Measurements from ENCODE around the gene GNAS. TPM values are rescaled to one million over a fixed set of nuclear protein-coding genes. Genes with fewer than 3 reads are reported as not detected.

Gene GNAS
- total RNA-seq, 1 experiment from 2014 or later = 344 TPM

DNA sequence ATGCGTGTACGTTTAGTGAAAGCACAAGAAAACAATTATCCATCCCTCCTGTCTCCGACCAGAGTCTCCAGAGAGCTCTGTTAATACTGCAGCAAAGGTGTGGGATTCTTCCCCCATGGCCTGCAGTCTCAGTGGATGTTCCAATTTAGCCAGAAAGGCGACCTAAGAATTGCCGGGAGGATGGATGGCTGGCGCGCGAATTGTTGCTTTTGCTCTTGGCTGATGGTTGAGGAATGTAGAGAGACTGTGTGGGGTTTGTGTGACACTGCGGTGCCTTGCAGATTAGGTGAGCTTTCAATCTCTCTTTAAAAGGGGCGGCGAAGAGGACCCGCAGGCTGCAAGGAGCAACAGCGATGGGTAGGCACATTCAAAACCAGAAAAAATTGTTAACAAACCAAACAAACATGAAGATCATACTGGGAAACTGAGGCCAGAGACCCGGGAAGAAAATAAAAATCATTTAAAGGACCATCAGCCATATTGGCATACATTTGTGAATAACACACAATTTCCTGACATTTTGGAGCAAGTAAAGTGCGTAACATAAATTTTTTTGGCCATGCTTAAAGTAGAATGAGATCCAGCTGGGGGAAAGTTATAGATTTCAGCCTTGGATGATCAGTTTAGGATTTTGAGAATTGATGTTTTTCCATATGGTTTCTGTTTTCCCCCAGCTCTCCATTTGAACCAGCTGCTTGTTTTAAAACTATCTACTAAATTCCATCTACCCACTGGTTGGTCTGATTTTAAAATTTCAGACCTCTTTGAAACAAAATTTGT is 46.3 kb downstream of the GNAS start:
- no peak for DNase-seq (ENCODE audit: low read depth)

DNA sequence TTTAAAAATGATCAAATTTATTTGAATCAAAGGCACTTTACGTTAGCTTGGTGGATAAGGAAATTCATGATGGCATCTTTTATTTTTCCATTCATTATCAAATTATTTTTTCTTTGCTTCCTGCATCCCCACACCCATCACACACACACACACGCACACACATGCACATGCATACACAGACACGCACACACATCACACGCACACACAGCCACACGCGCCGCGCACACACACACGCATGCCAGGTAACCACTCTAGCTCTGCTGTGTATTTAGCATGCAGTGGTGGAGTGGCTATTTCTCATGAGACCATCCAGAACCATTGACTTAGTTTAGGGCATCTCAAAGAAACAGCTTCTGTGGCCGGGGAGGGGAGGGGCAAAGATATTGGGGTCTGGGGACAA is 47.0 kb downstream of the GNAS start:
- DNase-seq (ENCODE audit: low read depth) = no peak

DNA sequence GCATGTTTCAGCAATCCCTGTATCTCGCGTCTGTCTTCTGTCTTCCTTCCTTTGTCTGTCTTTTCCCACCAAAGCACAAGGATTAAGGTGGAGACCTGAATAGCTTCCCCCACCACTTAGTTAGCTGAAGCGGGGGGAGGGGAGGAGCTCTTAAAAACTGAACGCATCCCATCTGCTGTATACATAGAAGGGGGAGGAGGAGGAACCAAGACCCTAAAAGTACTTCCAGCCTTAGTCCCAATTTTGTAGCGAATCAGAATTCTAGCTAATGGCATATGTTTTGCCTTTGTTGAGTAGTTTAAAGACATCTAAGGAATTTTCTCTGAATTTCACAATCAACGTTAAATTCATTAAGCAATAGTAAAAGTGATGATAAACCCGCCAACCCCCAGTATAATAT is 47.9 kb downstream of the GNAS start:
- no peak for DNase-seq (ENCODE audit: low read depth)

DNA sequence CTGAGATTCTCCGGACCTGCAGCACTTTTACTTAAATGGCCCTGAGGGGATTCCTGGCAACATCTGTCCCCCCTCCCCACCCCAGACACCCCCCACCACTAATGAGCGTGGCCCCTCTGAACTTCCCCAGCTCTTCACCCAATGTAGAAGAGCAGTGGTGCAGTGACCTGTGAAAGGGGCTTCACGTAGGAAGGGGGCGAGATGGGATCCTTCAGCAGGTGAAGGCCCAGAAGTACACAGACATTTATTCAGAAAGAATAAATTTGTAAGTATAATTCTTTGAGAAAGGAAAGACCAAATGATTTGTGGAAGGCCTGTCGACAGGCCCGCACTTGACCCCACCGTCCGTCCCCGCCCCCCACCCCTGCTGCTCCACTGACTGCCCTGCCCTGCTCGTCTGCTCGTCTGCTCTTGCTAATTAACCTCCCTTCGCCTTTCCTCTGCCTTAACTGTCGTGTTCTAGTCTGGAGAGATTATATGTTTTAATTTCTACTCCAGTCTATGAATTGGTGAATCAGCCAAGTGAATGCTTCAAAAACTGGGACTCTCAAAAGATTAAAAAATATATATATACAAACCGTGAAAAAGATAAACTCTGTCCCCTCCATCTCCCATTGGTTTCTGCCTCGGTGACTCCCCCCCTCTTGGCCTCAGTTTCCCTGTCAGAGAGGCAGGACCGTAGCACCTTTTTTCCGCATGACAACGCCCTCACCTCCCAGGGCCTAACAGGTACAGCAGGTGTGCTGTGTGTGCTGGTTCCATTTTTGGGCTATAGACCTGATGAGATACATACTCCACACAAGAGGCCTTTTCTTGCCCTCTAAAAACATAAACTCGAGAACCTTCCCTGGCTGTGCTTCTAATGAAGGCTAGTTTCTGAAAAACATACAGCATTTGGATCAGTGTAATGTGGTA is 49.2 kb downstream of the GNAS start:
- DNase-seq (ENCODE audit: low read depth) = no peak

- DNase-seq (ENCODE audit: low read depth) = no peak
Measured at GRCh38 chr20:58903614-58904013, 51.1 kb downstream of the GNAS start.

DNA sequence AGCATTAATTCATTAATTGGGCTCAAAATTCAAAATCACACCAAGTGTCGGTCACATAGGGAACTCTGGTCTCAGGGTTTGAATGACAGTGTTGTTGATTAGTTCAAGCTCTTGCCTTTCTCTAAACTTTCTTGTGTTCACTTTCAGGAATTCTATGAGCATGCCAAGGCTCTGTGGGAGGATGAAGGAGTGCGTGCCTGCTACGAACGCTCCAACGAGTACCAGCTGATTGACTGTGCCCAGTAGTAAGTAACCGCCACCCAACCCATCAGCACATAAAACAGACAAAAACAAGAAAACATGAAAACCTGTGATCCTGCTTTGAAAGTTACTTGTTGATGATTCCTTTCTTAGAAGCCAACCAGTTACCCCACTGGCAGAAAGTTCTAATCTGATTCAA is 52.7 kb downstream of the GNAS start:
- no peak for DNase-seq (ENCODE audit: low read depth)

- no peak for DNase-seq (ENCODE audit: low read depth)
Measured at GRCh38 chr20:58906111-58906510, 53.6 kb downstream of the GNAS start.

DNA sequence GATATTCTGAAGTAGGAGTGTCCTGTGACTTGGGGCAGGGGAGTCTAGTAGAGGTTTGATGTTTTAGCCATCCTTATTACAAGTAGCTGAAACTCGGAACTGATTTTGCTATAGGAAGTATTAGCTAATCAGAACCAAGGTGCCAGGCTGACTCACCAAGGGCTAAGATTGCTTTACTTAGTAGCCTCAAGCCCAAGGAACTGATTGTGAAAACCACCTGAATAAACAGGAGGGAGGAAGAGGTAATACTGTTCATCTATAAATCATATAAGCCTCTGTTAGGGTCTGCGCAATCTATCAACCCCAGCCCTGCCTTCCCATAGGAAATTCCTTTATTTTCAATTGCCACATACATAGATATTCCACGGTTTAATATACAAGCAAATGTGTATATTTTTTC is 54.4 kb downstream of the GNAS start:
- DNase-seq (ENCODE audit: low read depth) = peak; percentile 30

GRCh38 chr20:58907320-58908137 is 55.0 kb downstream of the GNAS start:
- DNase-seq (ENCODE audit: low read depth) = peak; percentile 66

DNA sequence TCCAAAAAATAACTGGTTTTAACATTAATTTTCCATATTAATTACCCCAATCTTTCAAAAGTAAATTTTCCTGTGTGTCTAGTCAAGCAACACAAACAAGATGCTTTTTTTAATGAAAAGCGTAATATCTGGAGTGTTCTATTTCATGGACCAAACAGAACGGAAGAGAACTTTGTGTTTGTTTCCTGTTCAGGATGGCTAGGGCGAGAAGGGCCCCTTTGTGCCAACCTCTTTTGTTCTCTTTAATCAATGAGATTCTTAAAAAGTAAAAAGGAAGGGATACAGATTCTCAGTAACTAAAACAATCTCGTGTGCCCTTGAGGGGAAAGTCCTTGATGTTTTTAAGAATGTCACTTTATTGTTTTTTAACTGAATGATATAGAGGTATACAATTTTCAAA is 55.7 kb downstream of the GNAS start:
- DNase-seq (ENCODE audit: low read depth) = no peak

DNA sequence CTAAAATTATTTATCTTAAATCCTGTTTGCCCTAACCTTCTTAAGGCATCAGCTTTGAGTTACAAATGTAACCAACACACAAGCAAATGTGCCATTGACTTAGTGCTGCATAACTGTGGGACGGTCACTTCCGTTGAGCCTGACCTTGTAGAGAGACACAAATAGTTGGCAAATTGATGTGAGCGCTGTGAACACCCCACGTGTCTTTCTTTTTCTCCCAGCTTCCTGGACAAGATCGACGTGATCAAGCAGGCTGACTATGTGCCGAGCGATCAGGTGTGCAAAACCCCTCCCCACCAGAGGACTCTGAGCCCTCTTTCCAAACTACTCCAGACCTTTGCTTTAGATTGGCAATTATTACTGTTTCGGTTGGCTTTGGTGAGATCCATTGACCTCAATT is 56.4 kb downstream of the GNAS start:
- no peak for DNase-seq (ENCODE audit: low read depth)

DNA sequence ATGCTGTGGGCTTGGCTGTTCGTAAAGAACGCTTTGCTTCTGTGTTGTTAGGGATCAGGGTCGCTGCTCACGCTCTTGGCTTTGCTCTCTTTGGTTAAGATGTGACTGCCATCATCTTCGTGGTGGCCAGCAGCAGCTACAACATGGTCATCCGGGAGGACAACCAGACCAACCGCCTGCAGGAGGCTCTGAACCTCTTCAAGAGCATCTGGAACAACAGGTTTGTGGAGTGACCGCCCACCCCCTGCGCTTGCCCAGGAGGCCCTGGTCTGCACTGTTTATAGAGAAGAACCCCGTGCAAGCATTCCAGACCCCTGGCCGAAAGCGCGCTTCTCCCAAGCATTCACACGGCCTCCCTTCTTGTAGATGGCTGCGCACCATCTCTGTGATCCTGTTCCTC is 57.1 kb downstream of the GNAS start:
- no peak for DNase-seq (ENCODE audit: low read depth)

- no peak for DNase-seq (ENCODE audit: low read depth)
Measured at GRCh38 chr20:58910473-58910872, 58.0 kb downstream of the GNAS start.

DNA sequence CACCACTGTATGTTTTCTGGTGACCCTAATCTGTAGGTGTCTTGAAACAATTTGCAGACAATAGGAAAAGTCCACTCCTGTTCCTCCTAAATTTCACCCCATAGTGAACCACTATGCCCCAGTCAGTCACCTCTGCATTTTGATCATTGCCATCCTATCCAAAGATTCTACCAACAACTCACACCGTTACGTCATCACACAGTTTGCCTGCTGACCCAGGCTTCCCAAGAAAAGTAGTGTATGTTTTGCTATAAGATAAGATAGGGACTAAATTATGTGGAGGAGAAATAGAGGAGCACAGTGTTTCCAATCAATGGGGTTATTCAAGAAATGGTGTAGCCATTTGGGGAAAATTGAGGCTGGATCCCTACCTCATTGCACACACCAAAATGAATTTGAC is 58.8 kb downstream of the GNAS start:
- no peak for DNase-seq (ENCODE audit: low read depth)

DNA sequence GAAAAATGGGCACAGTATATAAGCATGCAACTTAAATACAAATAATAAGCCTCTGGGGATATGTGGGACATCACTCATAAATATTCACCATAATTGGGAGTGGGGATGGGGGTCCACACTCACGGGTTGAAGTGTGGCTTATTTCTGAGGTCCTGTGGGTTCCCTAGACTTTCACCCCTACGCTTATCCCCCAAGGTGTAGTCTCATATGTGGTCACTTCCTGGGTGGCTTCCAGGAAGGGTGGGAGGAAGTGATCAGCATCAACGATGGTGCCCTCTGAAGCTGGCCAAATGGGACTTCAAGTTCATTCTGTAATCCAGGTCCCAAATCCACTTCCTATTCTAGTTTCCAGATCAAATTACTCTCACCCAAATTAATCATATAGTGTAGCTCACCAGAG is 59.5 kb downstream of the GNAS start:
- DNase-seq (ENCODE audit: low read depth) = no peak

- no peak for DNase-seq (ENCODE audit: low read depth)
Measured at GRCh38 chr20:58913079-58913478, 60.6 kb downstream of the GNAS start.

DNA sequence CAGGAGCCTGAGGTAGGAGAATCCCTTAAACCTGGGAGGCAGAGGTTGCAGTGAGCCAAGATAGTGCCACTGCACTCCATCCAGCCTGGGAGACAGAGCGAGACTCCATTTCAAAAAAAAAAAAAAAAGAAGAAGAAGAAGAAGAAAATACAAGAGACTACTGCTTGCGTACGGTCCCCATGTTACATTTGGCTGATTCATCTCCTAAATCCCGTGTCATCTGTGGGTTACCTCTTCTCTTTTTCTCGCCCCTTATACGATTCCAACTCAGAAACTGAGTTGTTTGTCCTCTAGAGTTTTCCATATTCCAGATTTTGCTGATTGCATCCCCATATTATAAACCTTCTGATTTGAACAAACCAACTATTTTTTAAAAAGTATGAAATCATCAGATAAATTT is 66.1 kb downstream of the GNAS start:
- no peak for DNase-seq (ENCODE audit: low read depth)

DNA sequence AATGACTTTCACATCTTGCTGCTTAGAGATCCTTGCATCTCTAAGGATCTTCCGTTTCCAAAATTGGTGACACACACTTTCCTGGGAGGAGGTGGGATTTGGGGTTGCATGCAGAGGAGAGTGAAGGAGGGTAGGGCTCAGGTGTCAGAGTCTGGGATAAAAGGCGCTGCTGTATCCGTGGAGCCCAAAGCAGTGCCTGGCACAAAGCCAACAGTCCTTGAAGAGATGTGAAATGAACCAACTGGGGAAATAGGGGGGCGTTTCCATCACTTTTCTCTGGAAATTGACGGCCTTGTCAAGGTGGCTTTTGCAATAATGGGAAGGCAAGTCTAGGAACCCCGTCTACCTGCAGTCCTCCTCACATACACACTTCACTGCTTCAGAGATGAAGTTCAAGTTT is 69.0 kb downstream of the GNAS start:
- no peak for DNase-seq (ENCODE audit: low read depth)

DNA sequence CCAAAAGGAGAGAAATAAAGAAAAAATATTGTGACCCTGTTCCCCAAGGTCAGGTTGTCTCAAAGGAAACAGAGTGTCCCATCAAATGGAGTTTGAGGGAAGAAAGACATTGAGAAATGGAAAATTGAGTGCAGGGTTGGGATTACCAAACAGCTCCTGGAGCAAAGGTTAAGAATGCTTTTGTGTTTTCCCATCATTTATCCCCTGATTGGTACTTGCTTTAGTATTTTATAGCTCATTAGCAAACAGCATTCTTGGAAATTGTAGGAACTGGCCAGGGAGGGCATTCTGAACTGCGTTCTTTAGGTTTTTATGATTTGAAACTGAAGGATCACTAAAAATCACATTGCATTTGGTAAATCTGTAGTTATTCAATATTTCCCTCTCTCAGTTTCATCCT is 69.5 kb downstream of the GNAS start:
- no peak for DNase-seq (ENCODE audit: low read depth)

- DNase-seq (ENCODE audit: low read depth) = no peak
Measured at GRCh38 chr20:58923117-58923712, 70.7 kb downstream of the GNAS start.

DNA sequence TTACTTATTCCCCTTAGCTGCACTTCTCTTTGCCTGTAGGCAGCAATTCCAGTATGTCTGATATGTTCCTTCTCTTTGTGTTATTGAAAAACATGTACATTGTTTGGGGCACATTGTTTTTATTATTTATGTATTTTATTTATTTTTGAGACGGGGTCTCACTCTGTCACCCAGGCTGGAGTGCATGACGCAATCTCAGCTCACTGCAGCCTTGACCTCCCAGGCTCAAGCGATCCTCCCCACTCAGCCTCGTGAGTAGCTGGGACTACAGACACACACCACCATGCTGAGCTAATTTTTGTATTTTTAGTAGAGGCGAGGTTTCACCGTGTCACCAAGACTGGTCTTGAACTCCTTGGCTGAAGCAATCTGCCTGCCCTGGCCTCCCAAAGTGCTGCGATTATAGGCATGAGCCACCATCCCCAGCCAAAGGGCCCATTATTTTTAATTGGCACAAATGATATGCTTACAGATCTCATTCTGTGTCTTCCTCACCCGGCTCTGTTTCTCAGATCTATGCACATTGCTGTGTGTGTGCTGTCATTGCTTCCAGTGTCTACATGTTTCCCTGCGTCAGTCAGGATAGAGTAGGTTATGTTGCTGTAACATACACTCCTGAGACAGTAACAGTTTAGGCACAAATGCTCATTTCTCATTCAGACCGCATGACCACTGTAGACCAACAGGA is 74.4 kb downstream of the GNAS start:
- no peak for DNase-seq (ENCODE audit: low read depth)
